SIG-M5 (cell line): ENCODE data around the gene DNAJC25.
"Not testable (repeated sequence)": the region's sequence is repeated elsewhere in the genome, so short reads cannot be mapped to it uniquely, and the experiment has no call there.

Experiments used
- DNase-seq: peaks from one replicate; lab custom pipeline; 2025; lab: John Stamatoyannopoulos, UW

Gene DNAJC25

DNA sequence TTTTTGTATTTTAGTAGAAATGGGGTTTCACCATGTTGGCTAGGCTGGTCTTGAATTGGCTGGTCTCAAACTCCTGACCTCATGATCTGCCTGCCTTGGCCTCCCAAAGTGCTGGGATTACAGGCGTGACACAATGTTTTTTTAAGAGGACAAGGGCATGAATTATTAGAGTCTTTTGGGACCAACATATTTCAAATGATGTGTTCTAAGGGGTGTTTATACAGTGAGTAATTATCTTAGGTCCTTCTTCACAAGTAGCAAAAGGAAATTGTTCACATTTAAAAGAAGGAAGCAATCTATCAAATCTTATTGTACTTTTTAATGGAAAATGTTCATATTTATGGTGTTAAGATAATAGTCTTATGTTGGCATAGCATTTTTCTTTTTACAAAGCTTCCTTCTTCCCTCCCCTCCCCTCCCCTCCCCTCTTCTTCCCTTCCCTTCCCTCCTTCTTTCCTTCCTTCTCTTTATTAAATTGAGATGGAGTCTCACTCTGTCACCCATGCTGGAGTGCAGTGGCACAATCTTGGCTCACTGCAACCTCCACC lies 37.0 kb downstream of the DNAJC25 start:
- no peak for DNase-seq

GRCh38 chr9:111668601-111669000 lies 37.5 kb downstream of the DNAJC25 start:
- DNase-seq, result not testable (repeated sequence)

- DNase-seq, result no peak
Measured at GRCh38 chr9:111674319-111674718, 43.2 kb downstream of the DNAJC25 start.

DNA sequence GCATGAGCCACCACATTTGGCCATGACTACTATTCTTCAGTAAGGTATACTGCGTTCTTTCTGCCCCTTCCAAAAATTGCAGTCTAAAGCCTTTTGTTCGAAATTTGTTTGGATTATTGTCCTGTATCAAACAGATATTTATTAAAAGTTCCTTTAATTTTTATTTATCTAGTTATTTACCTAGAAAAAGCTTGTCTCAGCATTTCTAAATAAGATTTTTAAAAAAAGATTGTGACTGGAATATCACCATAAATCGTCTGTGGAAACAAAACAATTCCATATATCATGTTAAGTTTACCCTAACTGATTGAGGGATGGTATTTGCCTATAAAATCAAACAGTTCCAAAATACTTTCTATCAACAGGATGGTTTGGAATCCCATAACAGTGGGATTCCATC lies 45.0 kb downstream of the DNAJC25 start:
- no peak for DNase-seq

DNA sequence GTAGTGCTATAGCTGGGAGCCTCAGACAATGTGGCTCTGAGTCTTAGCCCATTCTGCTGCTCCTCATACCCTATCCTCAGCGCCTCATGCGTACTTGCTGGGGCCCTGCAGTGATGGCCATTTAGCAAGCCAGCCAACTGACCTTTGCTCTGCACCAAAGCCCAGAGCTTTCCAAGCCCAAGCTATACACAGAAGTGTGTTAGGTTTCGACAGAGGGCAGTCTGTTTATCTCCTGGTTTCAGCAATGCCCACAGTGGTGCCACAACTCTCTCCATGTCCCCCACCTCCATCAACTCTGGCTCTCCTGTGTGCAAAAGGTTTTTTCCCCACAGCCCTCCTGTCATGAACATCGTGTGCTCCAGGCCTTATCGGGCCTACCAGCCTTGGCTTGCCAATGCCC lies 47.2 kb downstream of the DNAJC25 start:
- DNase-seq, result no peak

DNA sequence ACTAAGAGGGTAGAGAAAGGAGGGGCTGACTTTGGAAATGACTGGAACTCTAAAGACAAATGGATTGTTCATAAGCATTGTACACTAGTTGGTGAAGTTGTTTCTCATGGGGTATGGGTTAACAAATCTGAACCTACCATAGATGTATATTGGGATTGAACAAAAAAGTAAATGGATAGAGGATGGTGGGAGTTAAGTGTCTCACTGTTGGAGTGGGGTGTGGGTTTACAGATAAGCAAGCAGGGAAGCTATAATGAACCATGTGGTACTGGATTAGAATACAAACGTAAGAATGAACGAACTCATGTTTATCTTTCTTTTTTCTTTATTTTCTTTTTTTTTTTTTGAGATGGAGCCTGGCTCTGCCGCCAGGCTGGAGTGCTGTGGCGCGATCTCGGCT lies 48.1 kb downstream of the DNAJC25 start:
- no peak for DNase-seq

GRCh38 chr9:111683392-111683791 lies 52.3 kb downstream of the DNAJC25 start:
- no peak for DNase-seq

- DNase-seq, result no peak
Measured at GRCh38 chr9:111691672-111692329, 60.7 kb downstream of the DNAJC25 start.

DNA sequence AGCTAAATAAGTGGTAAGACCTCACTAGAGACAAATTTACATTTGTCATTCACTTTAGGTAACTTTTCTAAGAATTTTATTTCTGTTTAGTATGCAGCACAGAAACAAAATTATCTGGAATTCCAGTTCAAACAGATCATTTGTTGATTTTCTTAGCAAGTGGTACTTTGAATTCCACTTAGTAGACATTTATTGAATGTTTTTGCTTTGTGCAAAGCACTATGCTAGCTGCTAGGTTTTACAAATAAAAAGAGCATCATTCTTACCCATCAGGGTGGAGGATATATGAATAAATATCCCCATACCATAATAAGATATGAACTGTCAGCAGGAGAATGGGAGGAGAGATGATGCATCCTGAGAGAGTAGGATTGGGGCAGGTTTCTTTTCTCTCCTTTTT lies 65.7 kb downstream of the DNAJC25 start:
- no peak for DNase-seq

- no peak for DNase-seq
Measured at GRCh38 chr9:111700776-111701175, 69.6 kb downstream of the DNAJC25 start.
